Measurements from ENCODE around the gene SIGLEC6.
"Not testable (repeated sequence)": the region's sequence is repeated elsewhere in the genome, so short reads cannot be mapped to it uniquely, and the experiment has no call there.

SIGLEC6 gene

GRCh38 chr19:51508059-51508733 lies 23.3 kb downstream of the SIGLEC6 start:
- DNase-seq = no peak

GRCh38 chr19:51507640-51508058 lies 23.8 kb downstream of the SIGLEC6 start:
- no peak for DNase-seq

GRCh38 chr19:51507192-51507591 lies 24.3 kb downstream of the SIGLEC6 start:
- DNase-seq = no peak

- no peak for DNase-seq
Measured at GRCh38 chr19:51505904-51506303, 25.6 kb downstream of the SIGLEC6 start.

- no peak for DNase-seq
Measured at GRCh38 chr19:51503896-51504295, 27.6 kb downstream of the SIGLEC6 start.

- DNase-seq = no peak
Measured at GRCh38 chr19:51503286-51503817, 28.1 kb downstream of the SIGLEC6 start.

- no peak for DNase-seq
Measured at GRCh38 chr19:51501594-51502263, 29.7 kb downstream of the SIGLEC6 start, which contains the start of gene SIGLEC12. Gene SIGLEC12 (minus strand): TSS chr19:51501800. CDS start chr19:51501733, 67 bp downstream.

- DNase-seq = not testable (repeated sequence)
Measured at GRCh38 chr19:51500931-51501330, 30.5 kb downstream of the SIGLEC6 start.

- no peak for DNase-seq
Measured at GRCh38 chr19:51497666-51498065, 33.8 kb downstream of the SIGLEC6 start.

GRCh38 chr19:51493776-51494175 lies 37.7 kb downstream of the SIGLEC6 start:
- no peak for DNase-seq

GRCh38 chr19:51491586-51491985 lies 39.9 kb downstream of the SIGLEC6 start:
- DNase-seq = no peak

- no peak for DNase-seq
Measured at GRCh38 chr19:51490676-51491075, 40.8 kb downstream of the SIGLEC6 start.

GRCh38 chr19:51489113-51489512 lies 42.4 kb downstream of the SIGLEC6 start:
- DNase-seq = no peak

- DNase-seq = no peak
Measured at GRCh38 chr19:51488491-51488890, 43.0 kb downstream of the SIGLEC6 start.

- DNase-seq = no peak
Measured at GRCh38 chr19:51485960-51486660, 45.4 kb downstream of the SIGLEC6 start.

GRCh38 chr19:51480590-51480989 lies 50.9 kb downstream of the SIGLEC6 start:
- DNase-seq = no peak

GRCh38 chr19:51479531-51480331 lies 51.7 kb downstream of the SIGLEC6 start:
- no peak for DNase-seq

GRCh38 chr19:51478381-51479234 lies 52.9 kb downstream of the SIGLEC6 start, which contains the start of gene CEACAM18:
Gene CEACAM18 (plus strand): TSS chr19:51478539.
- DNase-seq = no peak

- DNase-seq = no peak
Measured at GRCh38 chr19:51477344-51477743, 54.1 kb downstream of the SIGLEC6 start.

- DNase-seq = no peak
Measured at GRCh38 chr19:51476164-51476563, 55.3 kb downstream of the SIGLEC6 start.

- no peak for DNase-seq
Measured at GRCh38 chr19:51473009-51473707, 58.3 kb downstream of the SIGLEC6 start.
